Measurements from ENCODE around the gene RPEL1.
"Not testable (repeated sequence)": the region's sequence is repeated elsewhere in the genome, so short reads cannot be mapped to it uniquely, and the experiment has no call there.

RPEL1 gene

GRCh38 chr10:103224133-103224532 is 21.6 kb upstream of the RPEL1 start:
- POLR2A ChIA-PET (ENCODE audit: low non-redundant PET) = no interaction called here
- TF ChIP-seq, protein P1, sequence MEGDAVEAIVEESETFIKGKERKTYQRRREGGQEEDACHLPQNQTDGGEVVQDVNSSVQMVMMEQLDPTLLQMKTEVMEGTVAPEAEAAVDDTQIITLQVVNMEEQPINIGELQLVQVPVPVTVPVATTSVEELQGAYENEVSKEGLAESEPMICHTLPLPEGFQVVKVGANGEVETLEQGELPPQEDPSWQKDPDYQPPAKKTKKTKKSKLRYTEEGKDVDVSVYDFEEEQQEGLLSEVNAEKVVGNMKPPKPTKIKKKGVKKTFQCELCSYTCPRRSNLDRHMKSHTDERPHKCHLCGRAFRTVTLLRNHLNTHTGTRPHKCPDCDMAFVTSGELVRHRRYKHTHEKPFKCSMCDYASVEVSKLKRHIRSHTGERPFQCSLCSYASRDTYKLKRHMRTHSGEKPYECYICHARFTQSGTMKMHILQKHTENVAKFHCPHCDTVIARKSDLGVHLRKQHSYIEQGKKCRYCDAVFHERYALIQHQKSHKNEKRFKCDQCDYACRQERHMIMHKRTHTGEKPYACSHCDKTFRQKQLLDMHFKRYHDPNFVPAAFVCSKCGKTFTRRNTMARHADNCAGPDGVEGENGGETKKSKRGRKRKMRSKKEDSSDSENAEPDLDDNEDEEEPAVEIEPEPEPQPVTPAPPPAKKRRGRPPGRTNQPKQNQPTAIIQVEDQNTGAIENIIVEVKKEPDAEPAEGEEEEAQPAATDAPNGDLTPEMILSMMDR (conservative IDR thresholded peaks at IDR 0.05; ENCODE audit: low read depth) = no peak
- CTCF ChIA-PET = no interaction called here
- no peak for DNase-seq (ENCODE audit: low spot score)
- no peak overlapping the region for H3K27ac ChIP-seq

- DNase-seq (ENCODE audit: low spot score); POLR2A ChIA-PET (ENCODE audit: low non-redundant PET); H3K27ac ChIP-seq; CTCF ChIA-PET: not testable (repeated sequence)
These were observed 21.0 kb upstream of the RPEL1 start for GRCh38 chr10:103224721-103225120.

- POLR2A ChIA-PET (ENCODE audit: low non-redundant PET) = no interaction called here
These were observed 19.7 kb upstream of the RPEL1 start for GRCh38 chr10:103225939-103226338.

DNA sequence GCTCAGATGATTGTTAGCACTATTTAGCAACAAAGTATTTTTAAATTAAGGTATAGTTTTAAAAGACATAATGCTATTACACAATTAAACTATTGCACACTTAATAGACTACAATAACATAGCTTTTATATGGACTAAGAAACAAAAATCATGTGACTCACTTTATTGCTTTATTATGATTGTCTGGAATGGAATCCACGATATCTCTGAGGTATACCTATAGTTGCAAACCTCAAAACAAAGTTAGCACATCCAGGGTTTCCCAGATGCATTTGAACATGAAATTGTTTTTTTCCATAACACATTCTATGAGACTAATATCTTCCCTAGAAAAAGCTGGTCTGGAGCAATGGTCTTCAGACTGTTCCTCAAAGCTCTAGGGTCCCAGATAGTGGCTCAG is 18.3 kb upstream of the RPEL1 start:
- TF ChIP-seq, protein P1 (conservative IDR thresholded peaks at IDR 0.05; ENCODE audit: low read depth) = no peak
- POLR2A ChIA-PET (ENCODE audit: low non-redundant PET) = no interaction called here
- no peak for DNase-seq (ENCODE audit: low spot score)
- H3K27ac ChIP-seq = no peak overlapping the region
- CTCF ChIA-PET = interaction anchor here (1.1 kb wide), 1 partner anchor 100 kb away, joined by 4 read pairs; no protein-coding TSS in a partner anchor

More at GRCh38 chr10:103225939-103226338, 19.7 kb upstream of the RPEL1 start:
- H3K27ac ChIP-seq = no peak overlapping the region
- TF ChIP-seq, protein P1 (conservative IDR thresholded peaks at IDR 0.05; ENCODE audit: low read depth) = no peak
- CTCF ChIA-PET = no interaction called here
- DNase-seq (ENCODE audit: low spot score) = no peak

GRCh38 chr10:103231047-103231551 is 14.6 kb upstream of the RPEL1 start:
- DNase-seq (ENCODE audit: low spot score) = peak; percentile 86
- H3K27ac ChIP-seq = peak overlapping the region; percentile 88
- TF ChIP-seq, protein P1 (conservative IDR thresholded peaks at IDR 0.05; ENCODE audit: low read depth) = no peak
- CTCF ChIA-PET = interaction anchor here (0.5 to 1.6 kb wide), 5 partner anchors 14 to 878 kb away, joined by 3 to 8 read pairs (median 3); no protein-coding TSS in a partner anchor
- POLR2A ChIA-PET (ENCODE audit: low non-redundant PET) = interaction anchor here (0.7 to 1.2 kb wide), 2 partner anchors 11 to 39 kb away, joined by 4 to 5 read pairs; no protein-coding TSS in a partner anchor

DNA sequence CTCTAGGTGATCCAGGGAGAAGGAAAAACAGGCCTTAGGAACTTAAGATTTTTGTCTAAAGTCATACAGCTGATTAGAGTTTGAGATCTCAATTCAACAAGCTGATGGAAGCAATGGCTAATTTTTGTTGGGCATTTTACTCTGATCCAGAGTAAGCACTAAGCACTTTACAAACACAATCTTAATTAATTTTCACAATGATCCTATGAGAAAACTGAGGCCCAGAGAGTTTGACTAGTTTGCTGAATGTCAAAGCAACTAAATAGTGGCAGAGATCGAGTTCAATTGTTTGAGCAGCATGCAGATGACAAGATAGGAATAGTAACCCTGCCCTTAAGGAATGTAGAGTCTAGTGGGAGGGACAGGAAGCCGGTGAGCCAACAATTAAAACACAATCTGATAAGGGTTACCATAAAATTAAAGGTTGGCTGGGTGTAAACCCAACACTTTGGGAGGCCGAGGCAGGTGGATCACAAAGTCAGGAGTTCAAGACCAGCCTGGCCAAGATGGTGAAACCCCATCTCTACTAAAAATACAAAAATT is 13.5 kb upstream of the RPEL1 start:
- peak overlapping the region; percentile 88 for H3K27ac ChIP-seq
- POLR2A ChIA-PET (ENCODE audit: low non-redundant PET) = no interaction called here
- CTCF ChIA-PET = interaction anchor here (1.6 kb wide), 1 partner anchor 12 kb away, joined by 3 read pairs; no protein-coding TSS in a partner anchor
- TF ChIP-seq, protein P1 (conservative IDR thresholded peaks at IDR 0.05; ENCODE audit: low read depth) = no peak
- DNase-seq (ENCODE audit: low spot score) = no peak

- CTCF ChIA-PET = no interaction called here
- DNase-seq (ENCODE audit: low spot score) = no peak
- TF ChIP-seq, protein P1 (conservative IDR thresholded peaks at IDR 0.05; ENCODE audit: low read depth) = no peak
- H3K27ac ChIP-seq = peak overlapping the region; percentile 72
- POLR2A ChIA-PET (ENCODE audit: low non-redundant PET) = interaction anchor here (0.6 kb wide), 1 partner anchor 142 kb away, joined by 3 read pairs; no protein-coding TSS in a partner anchor
These were observed 12.8 kb upstream of the RPEL1 start for GRCh38 chr10:103232772-103233488.
